Panc1 (cell line): ENCODE results near the gene ZNF490.

ENCODE experiments used
- CTCF ChIP-seq: fragments of 450-650 bp; IDR thresholded peaks from 2 replicates; pipeline ENCODE4 v1.5.1; 2017; ENCODE audit warnings: mild to moderate bottlenecking
- POLR2AphosphoS5 ChIP-seq: IDR thresholded peaks from 2 replicates; pipeline ENCODE4 v1.6.1; 2012; ENCODE audit warnings: mild to moderate bottlenecking, low read depth, low read length, moderate library complexity
- SIN3A ChIP-seq: IDR thresholded peaks from 2 replicates; pipeline ENCODE4 v1.6.1; 2012; ENCODE audit warnings: low read depth, mild to moderate bottlenecking, low read length, moderate library complexity, borderline replicate concordance; ENCODE audit not compliant: insufficient read depth
- TCF7L2 ChIP-seq: IDR thresholded peaks from 2 replicates; pipeline ENCODE4 v1.6.1; 2011; ENCODE audit warnings: mild to moderate bottlenecking, low read depth, low read length, inconsistent platforms

GRCh38 chr19:12647047-12647446, 36.4 kb upstream of the ZNF490 start:
- no peak for TF ChIP-seq CTCF
- TF ChIP-seq POLR2AphosphoS5: no peak
- TF ChIP-seq SIN3A: no peak
- no peak for TF ChIP-seq TCF7L2
